ENCODE measurements around the gene NUDT21.
A peak's percentile ranks its signal among the peaks of the same experiment; 100 is the strongest.

The NUDT21 gene

DNA sequence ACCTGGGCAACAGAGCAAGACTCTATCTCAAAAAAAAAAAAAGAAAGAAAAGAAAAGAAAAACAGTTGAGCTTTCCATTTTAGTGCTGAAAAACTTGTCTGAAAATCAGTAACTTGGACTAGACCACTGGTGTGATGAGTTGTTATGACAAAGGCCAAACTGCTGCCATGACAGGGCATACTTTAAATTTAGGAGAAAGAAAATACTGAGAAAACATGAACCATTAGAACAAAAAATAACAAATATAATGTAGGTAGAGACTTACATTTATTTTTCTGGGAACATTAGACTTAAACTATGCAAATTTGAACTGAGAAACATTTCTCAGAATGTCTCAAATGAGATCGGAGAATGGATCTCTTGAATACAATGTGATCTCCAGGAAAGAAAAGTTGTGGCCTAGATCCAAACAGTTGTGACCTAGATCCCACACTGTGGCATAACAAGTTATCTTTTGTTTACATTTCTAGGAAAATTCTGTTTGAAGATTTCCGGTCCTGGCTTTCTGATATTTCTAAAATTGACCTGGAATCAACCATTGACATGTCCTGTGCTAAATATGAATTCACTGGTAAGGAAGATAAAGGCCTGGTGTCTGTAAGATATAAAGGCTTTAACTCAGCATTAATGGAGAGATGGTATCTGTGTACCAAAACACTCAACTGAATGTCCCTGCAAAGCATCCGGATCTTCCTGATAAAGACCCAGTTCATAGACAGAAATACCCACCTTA lies 11.1 kb upstream of the NUDT21 start:
- no peak for DNase-seq (ENCODE audit: low read depth)

DNA sequence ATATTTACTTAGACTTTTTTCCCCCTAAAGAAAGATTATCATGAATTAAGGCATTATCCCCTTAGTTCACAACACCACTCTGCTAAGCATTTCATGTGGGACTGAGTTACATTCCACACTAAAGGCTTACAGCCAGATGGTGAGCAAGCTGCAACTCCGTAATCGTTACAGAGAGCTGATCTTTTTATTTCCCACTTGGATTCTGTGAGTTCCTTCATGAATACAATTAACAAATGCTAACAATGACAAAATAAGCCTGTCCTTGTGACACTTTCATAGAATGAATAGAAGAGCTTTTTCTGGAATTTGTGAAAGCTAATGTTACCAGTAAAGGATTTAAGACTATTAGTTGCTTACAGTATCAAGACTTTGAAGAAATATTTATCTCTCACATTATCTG lies 9.0 kb upstream of the NUDT21 start:
- no peak for DNase-seq (ENCODE audit: low read depth)

DNA sequence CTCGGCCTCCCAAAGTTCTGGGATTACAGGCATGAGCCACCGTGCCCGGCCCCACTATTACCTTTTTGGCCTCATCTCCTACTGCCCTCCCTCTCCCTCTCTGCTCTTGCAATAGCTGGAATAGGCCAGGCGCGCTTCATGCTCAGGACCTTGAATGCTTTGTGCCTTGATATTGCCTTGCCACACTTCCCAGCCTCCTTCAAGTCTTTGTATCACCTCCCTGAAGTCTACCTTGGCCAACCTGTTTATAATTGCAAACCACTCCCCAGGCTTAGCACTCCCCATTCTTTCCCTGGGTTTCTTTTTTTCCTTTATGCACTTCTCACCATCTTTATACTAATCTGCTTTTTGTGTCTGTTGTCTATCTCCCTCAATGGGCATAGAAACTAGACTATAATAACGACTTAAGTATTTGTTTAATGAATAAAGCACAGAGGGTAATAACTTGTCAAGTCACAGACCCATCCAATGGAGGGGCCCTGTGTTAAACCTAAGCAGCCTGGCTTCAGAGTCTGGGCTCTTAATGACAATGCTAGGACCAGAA lies 6.9 kb upstream of the NUDT21 start:
- no peak for DNase-seq (ENCODE audit: low read depth)

DNA sequence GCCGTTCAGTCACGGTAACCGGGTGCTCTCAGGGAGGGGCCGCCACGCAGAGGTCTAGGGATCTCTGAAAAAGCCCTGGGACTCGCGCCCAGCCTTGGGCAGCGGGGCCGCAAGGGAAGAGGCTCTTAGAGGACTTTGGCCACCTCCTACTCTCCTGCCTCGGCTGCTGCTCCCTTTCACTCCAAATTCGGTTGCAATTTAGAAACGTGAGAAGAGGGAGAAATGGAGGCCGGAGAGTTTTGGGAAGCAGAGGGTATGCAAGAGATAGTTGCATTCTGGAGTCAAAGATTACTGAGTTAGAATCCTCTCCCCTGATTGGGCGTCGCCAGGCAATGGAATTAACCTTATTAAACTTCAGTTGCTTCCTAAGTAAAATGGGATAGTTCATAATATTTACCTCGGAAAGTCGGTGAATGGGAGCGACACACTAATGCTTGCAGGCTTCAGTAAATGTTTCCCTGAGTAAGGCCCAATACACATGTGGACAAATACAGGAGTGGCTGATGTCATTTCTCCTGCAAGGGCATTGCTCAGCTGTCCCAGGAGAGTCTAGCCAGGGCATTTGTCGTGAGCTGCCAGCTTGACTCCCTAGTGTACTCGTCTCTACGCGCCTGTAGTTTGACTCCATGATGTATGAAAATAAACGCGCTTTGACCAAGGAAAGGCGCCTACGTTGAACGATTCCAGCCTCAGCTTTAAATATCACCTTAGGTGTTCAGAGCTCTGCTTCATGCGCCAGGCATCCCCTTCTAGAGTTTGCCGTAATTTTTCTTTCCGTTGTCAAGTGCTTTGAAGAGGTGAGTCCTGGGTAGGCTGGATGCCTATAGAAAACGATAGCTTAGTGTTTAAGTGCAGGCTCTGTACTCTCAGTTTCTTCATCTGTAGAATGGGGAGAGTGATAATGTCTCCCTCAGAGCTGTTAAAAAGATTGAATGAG lies 889 bp upstream of the NUDT21 start:
- no peak for DNase-seq (ENCODE audit: low read depth)

DNA sequence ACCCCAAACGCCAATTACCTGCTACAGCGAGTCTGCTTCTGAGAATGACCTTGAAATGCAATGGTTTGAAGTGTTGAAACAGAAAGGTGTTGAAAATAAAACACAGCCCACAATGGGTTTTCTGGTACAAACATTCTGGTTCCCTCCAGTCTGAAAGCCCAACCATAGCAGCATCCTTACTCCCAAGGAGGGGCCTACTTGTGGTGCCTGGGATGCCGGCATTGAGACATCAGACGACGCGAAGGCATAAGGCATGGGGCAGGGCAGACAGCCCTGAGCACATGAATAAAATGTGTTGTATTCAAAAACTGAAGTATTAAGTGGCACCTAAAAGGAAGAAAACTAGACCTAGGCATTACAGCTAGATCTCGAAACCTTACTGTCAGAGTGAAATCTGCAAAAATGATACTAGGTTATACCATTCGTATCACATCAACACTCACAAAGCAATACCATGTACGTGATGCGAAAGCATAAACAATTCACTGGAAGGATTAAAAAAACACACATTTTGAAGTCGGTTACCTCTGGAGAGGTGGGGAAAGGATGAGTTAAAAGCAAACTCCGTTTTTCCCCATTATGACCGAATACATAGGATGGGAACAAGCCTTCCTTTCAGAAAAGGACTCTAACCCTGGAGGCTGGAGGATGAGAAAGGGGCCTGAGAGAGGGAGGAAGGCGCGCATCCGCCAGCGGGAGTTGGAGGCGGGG lies 702 bp downstream of the NUDT21 start:
- no peak for DNase-seq (ENCODE audit: low read depth)

DNA sequence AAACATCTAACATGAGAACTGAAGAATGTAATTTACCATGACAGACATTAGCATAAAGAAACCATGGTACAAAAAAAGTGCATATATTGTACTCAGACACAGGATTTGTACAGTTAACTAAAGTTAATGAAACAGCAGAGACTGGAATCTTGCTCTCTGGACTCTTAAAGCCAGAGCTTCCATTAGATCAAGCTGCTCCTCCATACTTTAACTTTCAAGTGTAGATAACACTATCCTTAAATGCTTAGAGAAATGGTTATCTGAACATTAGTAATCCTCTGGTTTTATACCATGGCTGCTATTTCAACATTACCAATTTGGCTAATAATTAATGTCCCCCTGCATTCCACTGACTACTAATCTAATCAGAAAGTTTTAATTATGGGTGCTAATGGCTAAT lies 3.1 kb downstream of the NUDT21 start:
- DNase-seq (ENCODE audit: low read depth): no peak

DNA sequence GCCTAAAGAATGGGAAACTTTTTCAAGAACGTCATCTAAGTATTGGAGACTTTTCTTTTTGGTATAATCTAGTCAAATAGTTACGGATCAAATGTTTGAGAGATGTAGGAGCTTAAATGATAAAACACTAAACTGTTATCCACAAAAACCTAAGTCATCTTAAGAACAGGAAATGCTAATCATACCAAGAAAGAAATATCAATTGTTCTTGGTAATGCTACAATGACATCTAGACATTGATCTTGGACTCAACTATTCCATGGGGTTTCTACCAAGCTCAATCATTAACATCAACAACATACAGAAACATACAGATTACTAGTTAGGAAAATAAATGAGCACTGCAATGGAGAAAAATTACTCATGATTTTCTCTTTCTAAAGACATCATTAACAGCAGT lies 3.8 kb downstream of the NUDT21 start:
- no peak for DNase-seq (ENCODE audit: low read depth)

DNA sequence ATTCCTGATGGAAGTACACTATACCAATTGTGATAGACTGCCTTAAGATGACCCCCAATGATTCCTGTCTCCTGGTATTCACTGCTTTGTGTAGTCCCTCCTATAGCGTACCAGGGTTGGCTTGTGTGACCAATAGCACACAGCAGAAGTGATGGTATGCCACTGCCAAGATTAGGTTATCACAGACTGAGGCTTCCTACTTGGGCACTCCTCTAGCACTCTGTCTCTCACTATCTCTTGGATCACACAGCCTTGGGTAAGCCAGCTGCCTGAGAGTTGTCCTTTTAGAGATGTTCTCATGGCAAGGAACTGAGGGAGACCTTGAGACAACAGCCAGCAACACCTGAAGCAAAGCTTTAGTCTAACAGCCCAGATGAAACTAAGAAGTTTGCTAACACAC lies 13.1 kb downstream of the NUDT21 start:
- DNase-seq (ENCODE audit: low read depth): no peak

DNA sequence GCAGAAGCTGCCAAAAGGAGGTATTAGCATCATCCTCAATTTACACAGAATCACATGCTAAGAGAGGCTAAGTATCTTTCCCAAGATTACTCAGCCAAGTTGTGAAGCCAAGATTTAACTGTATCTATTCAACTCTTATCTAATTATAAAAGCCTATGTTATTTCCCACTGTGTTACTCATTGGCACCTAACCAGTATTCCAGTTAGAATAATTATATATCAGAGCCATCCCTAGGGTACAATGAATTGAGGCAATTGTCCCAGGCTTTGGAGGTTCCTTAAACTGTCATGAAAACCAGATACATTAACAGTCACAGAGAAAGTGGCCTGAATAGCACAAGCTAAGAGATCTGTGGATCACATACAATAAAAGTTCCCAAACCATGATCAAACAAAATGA lies 14.9 kb downstream of the NUDT21 start:
- no peak for DNase-seq (ENCODE audit: low read depth)

DNA sequence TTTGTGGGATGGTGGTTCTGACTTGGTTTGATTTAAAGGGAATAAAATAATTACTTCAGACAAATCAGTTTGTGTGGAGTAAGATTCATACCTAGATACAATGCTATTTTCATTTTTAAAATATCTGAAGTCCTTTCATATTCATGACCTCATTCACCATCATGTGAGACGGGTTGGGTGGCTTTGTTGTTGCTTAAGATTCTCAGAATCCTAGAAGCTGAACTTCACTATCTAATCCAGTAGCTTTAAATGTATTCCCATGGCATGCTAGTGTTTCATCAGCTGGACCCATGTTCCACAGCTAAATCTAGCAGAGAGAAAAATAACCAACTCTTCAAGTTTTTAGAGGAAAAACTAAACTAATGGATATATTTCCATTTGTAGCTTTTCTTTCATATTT lies 23.0 kb downstream of the NUDT21 start:
- DNase-seq (ENCODE audit: low read depth): no peak

DNA sequence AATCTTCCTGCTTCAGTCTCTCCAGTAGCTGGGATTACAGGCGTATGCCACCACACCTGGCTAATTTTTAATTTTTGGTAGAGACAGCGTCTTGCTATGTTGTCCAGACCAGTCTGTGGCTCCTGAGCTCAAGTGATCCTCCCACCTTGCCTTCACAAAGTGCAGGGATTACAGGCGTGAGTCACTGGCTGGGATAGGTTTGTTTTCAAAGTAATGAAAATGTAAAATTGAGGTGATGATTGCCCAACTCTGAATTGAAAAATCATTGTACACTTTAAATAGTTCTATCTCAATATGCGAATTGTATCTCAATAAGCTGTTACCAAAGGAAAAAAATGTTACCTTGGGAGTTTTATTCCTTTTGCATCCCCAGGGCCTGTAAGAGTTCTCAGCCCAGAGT lies 24.5 kb downstream of the NUDT21 start:
- no peak for DNase-seq (ENCODE audit: low read depth)

DNA sequence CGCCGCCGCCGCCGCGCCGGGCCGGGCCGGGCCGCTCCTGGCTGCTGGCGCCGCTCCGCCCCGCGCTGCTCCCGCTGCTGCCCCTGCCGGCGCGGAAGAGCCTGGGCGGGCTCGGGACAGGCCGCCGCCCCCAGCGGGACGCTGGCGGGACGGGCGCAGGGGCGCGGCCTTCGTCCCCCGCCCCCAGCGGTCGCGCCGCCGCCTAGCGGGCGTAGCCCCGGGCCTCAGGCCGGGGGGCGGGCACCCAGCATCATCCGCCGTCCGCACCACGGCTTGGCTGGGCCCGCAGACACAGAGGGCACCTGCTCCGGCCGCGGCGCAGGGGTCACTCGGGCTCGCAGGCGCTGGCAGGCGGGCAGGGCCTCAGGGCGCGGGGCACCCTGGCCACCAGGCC lies 25.7 kb downstream of the NUDT21 start, which contains the start of gene AMFR:
AMFR (minus strand) TSS at position 107 of the 394 bp plus-strand sequence. CDS start 218 bp downstream, outside the sequence.
- peak; percentile 17 for DNase-seq (ENCODE audit: low read depth)

DNA sequence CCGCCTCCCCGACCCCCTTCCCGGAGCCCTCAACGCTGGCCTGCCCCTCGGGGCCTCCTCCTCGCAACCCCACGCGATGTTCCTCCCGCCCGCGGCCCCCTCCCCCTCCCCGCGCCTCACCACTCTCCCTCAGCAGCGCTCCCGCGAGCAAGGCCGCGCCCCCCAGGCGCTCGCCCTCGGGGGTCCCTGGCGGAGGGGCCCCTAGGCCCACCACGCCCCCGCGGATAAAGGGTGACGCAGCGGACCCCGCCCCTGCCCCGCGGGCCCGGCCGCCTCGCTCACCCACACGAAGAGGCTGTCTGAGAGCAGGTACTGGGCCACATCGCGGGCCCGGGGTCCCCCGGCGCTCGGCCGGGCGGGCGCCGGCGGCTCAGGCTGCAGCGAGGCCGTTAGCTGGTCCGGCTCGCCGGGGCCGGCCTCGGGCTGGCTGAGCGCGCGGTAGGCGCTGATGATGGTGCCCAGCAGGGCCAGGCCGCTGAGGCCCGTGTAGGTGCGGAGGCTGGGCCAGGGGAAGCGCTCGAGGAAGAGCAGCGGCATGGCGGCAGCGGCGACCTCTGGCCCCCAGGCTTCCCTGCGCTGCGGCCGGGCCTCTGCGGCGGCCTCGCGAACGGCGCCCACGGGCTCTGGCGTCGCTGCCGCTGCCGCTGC lies 26.2 kb downstream of the NUDT21 start:
- no peak for DNase-seq (ENCODE audit: low read depth)

DNA sequence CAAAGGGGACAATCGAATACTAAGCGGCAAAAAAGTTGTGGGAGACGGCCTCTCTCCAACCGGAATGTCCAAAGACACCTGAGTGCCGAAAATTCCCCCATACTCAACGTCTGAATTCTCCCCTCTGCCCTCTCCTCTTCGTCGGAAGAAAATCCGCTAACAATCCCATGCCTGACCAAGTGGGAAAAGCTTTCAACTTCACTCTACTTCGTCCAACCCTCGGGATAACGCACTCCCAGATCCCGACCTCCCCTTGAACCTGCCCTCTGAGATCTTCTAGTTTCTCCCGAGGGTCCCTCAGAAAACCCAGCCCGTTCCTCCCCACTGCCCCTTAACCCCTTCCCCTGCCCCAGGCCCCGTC lies 26.7 kb downstream of the NUDT21 start:
- DNase-seq (ENCODE audit: low read depth): no peak

DNA sequence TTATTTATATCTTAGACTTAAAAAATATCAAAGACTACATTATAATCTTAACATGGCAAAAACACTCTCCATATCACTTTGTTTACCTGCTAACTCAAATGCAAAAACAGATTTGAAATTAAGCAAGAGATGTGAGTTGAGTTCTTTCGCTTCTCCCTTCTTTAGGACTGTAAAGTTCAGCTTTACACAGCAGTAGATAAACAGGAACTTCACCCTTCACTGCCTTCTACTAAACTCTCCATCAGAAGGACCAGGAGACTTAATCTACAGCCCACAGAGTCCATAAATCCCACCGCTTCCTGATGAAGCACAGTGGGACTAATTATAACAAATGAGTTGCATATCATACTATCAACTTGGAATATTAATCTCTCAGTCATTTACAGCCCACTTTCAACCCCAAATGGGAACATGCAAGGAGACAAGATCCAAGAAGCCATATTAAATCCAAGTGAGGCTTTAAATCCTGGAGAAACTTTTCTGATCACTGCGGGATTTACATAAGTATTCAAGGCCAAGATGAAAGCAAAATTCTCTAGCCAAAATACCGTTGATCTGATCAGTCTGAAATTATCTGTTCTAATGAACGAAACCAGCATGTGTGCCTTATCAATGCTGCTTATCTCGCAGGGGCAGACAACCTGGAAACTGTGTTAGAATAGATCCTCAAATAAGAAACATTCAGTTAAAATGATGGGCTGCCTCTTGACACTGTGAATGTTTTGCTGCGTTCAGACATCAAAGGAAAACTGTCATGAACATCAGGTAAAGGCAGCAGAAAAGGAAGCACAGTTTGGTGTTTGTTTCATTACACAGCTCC lies 27.3 kb downstream of the NUDT21 start:
- DNase-seq (ENCODE audit: low read depth): no peak

DNA sequence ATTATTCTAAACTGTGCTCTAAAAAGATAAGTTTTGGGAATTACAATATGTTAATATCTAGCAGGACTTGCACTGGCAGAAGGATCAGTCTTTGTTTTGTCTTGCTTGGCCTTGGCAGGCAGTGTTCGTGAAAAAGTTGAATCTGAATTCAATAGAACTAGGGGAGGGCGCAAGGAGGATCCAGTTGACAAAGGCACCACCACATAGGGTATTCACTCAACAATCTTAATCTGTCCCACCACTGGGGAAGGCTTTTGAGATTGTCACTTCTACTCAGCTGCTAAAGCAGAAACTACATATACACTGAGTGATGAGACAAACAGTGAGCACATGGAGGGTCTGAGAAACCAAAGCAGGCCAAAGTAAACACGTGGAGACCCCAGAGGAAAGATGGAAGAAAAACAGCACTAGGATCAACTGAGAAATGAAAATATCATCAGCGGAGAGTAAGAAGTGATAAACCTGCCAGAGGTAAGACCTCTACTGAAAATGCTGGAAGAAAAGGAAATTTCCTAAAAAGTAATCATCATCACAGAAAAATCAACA lies 28.2 kb downstream of the NUDT21 start:
- DNase-seq (ENCODE audit: low read depth): no peak

DNA sequence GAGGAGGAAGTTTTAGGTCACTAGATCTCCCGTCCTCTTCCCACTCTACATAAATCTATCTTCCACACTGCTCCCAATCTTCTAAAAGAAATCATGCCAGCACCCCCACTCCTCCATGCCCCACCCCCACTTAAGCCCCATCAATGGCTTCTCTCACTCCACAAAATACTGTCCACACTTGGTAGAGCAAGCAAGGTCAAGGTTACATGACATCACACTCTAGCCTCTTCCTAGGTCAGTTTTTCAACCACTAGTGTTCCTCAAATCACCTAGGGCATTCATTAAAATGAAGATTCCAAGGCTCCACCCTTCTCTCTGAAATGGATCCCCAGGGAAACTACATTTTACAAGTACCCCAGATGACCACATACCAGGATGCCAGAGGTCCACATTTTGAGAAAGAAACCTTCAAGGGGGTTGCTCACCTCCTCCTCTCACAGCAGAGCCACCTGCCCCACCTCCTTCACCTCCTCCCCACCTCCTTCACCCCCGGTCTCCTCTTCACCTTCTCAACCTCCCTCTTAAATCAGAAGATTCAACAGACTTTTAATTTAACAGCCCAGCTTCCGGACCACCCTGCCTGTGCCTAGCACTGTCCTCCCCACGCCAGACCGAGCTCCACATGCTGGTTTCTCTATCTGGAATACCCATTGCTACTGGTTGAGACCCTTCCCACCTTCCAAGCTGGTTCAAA lies 29.0 kb downstream of the NUDT21 start:
- no peak for DNase-seq (ENCODE audit: low read depth)

DNA sequence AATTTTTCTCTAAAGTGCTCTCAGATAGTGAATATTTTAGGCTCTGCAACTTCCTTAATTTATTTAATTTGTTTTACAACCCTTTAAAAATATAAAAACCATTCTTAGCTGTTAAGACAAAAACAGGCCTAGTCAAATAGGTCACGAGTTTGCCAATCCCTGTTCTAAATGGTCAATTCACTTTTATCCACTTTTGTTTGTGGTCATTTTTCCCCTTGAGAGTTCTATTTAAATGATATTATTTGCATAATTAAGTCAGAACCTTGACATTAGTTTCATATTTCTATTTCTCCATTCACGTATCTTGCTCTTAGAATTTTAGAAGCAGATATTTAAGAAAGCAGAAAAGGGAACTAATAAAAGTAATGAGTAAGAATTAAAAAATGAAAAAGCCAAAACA lies 29.8 kb downstream of the NUDT21 start:
- no peak for DNase-seq (ENCODE audit: low read depth)

DNA sequence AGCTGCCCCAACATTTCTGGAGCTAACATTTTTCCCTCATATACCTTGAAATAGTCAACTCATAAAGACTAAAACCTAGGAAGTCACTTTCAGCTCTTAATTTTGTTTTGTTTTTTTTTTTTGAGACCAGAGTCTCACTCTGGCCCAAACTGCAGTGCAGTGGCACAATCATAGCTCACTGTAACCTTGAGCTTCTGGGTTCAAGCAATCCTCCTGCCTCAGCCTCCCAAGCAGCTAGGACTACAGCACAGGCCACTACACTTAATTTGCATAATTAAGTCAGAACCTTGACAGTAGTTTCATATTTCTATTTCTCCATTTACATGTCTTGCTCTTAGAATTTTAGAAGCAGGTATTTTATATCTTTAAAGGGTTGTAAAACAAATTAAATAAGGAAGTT lies 30.5 kb downstream of the NUDT21 start:
- DNase-seq (ENCODE audit: low read depth): no peak
